HCT116 (cell line): ENCODE data around the gene SLBP. TPM values are rescaled to one million over a fixed set of nuclear protein-coding genes. Genes with fewer than 3 reads are reported as not detected.

ENCODE experiments used
- ATAC-seq: fragments of 200-7000 bp; cut with Tn5 transposase; 2 replicates; pipeline ENCODE4 v1.9.1; 2020; ENCODE audit warnings: mild to moderate bottlenecking, moderate library complexity
- BruUV-seq: library from RNA; stranded (reverse); fragments of 400-500 nt; replicated peaks from 2 replicates; lab custom pipeline; 2021; lab: Mats Ljungman, UMichigan
- CTCF ChIA-PET: fragments of 300-600 bp; sonication (Branson Sonifier 250); formaldehyde crosslinking; loops from one replicate; lab custom pipeline; 2021; ENCODE audit warnings: antibody characterized with exemption; lab: Charles Lee
- POLR2A ChIA-PET: fragments of 300-600, 350-600 bp; sonication (Branson Sonifier 250); formaldehyde crosslinking; loops from one replicate; lab custom pipeline; 2021; ENCODE audit warnings: antibody characterized with exemption; lab: Charles Lee
- RAD21 ChIA-PET, 2 experiments: fragments of 300-600 bp; sonication (Branson Sonifier 250); formaldehyde crosslinking; loops; one replicate each; lab custom pipeline; 2023; ENCODE audit warnings: low total read pairs in 2 of 2; ENCODE audit not compliant: uncharacterized antibody in 2 of 2, unreplicated experiment in 2 of 2, low non-redundant PET in 1 of 2; lab: Charles Lee
- DNase-seq: peaks from one replicate; pipeline ENCODE4 v3.0.0-alpha.2; 2010; ENCODE audit warnings: low read depth, low spot score
- H2AFZ ChIP-seq: fragments of 200-600 bp; shearing (Covaris generic), sonication (generic); 2 replicates; pipeline ENCODE4 v1.6.1; 2017; ENCODE audit warnings: low read depth, mixed run types, mixed read lengths, antibody characterized with exemption, low read length; ENCODE audit not compliant: poor library complexity, severe bottlenecking
- H3K27ac ChIP-seq: 2 replicates; pipeline ENCODE4 v1.5.1; 2012; ENCODE audit warnings: low read depth, low read length
- H3K27me3 ChIP-seq: fragments of 200-600 bp; sonication (generic); 2 replicates; pipeline ENCODE4 v1.6.1; 2016; ENCODE audit warnings: mixed run types, low read length, mixed read lengths; ENCODE audit not compliant: insufficient read depth
- H3K36me3 ChIP-seq, 2 experiments: fragments of 200-500 bp in 1 of 2; fragments of 200-600 bp in 1 of 2; sonication (Bioruptor generic) in 1 of 2; sonication (generic) in 1 of 2; 2 replicates each; pipeline versions ENCODE4 v1.5.1 to v1.6.1; 2014 to 2016; ENCODE audit warnings: low read length in 2 of 2, inconsistent platforms in 1 of 2, mixed read lengths in 1 of 2, mixed run types in 1 of 2; ENCODE audit not compliant: insufficient read depth in 2 of 2, control insufficient read depth in 1 of 2
- H3K4me1 ChIP-seq, 2 experiments: fragments of 200-600 bp in 1 of 2; sonication (generic) in 1 of 2; 2 replicates each; pipeline versions ENCODE4 v1.5.1 to v1.6.1; 2012 to 2017; ENCODE audit warnings: low read length in 2 of 2, inconsistent platforms in 1 of 2, mild to moderate bottlenecking in 1 of 2, mixed read lengths in 1 of 2, mixed run types in 1 of 2, moderate library complexity in 1 of 2; ENCODE audit not compliant: insufficient read depth in 2 of 2, control insufficient read depth in 1 of 2
- H3K4me2 ChIP-seq: fragments of 200-600 bp; sonication (generic); 2 replicates; pipeline ENCODE4 v1.6.1; 2017; ENCODE audit warnings: mixed run types, low read length, mixed read lengths
- H3K4me3 ChIP-seq, 2 experiments: fragments of 200-600 bp in 1 of 2; sonication (generic) in 1 of 2; replicated peaks in 1 of 2; 2 replicates each; pipeline ENCODE4 v1.5.1; 2011 to 2016; ENCODE audit warnings: low read length in 2 of 2, control low read depth in 1 of 2, low read depth in 1 of 2, mild to moderate bottlenecking in 1 of 2, mixed read lengths in 1 of 2, mixed run types in 1 of 2
- H3K79me2 ChIP-seq: fragments of 200-600 bp; sonication (generic); 2 replicates; pipeline ENCODE4 v1.6.1; 2017; ENCODE audit warnings: mild to moderate bottlenecking, mixed run types, low read length, moderate library complexity, mixed read lengths; ENCODE audit not compliant: insufficient read depth
- H3K9ac ChIP-seq: fragments of 200-600 bp; sonication (generic); 2 replicates; pipeline ENCODE4 v1.6.1; 2016; ENCODE audit warnings: low read length, mixed read lengths
- H3K9me2 ChIP-seq: fragments of 200-600 bp; sonication (generic), shearing (Covaris generic); 2 replicates; pipeline ENCODE4 v1.6.1; 2017; ENCODE audit warnings: mixed run types, mild to moderate bottlenecking, moderate library complexity; ENCODE audit not compliant: insufficient read depth
- H3K9me3 ChIP-seq, 2 experiments: fragments of 200-500 bp in 1 of 2; fragments of 200-600 bp in 1 of 2; sonication (Bioruptor generic) in 1 of 2; sonication (generic) in 1 of 2; 2 replicates each; pipeline ENCODE4 v1.6.1; 2014 to 2017; ENCODE audit warnings: low read length in 2 of 2, mixed read lengths in 2 of 2, inconsistent platforms in 1 of 2, low read depth in 1 of 2, mild to moderate bottlenecking in 1 of 2, mixed run types in 1 of 2, moderate library complexity in 1 of 2; ENCODE audit not compliant: control insufficient read depth in 1 of 2, insufficient read depth in 1 of 2
- H4K20me1 ChIP-seq: fragments of 200-600 bp; sonication (generic), shearing (Covaris generic); 2 replicates; pipeline ENCODE4 v1.6.1; 2017; ENCODE audit warnings: mixed run types, mild to moderate bottlenecking, moderate library complexity; ENCODE audit not compliant: insufficient read depth
- EZH2 ChIP-seq: fragments of 200-600 bp; sonication (generic); IDR thresholded peaks from 2 replicates; pipeline ENCODE4 v1.6.1; 2017; ENCODE audit warnings: antibody characterized with exemption, mixed run types
- SP1 ChIP-seq: IDR thresholded peaks from 2 replicates; pipeline ENCODE4 v1.6.1; 2012; ENCODE audit warnings: low read depth
- TCF7L2 ChIP-seq: IDR thresholded peaks from 2 replicates; pipeline ENCODE4 v1.7.0; 2011; ENCODE audit warnings: borderline replicate concordance, inconsistent platforms; ENCODE audit not compliant: insufficient read depth, insufficient read length; ENCODE audit errors: extremely low read depth
- ZFX ChIP-seq: fragments of 450-650 bp; IDR thresholded peaks from 2 replicates; pipeline ENCODE4 v1.6.1; 2017
- intact Hi-C: fragments of 100-400 bp; cut with micrococcal nuclease; formaldehyde crosslinking; loops from 2 replicates; pipeline ENCODE4 v1.10.0; 2022
- total RNA-seq: library from RNA; stranded (reverse); gene quantifications from one replicate; pipeline ENCODE4 v1.2.1, GENCODE V29; 2021; ENCODE audit not compliant: unreplicated experiment
- TF ChIP-seq, protein P1 (sequence below): IDR thresholded peaks from 2 replicates; pipeline ENCODE4 v1.6.1; 2012

The SLBP gene
- total RNA-seq, 1 experiment from 2014 or later, result 101 TPM

DNA sequence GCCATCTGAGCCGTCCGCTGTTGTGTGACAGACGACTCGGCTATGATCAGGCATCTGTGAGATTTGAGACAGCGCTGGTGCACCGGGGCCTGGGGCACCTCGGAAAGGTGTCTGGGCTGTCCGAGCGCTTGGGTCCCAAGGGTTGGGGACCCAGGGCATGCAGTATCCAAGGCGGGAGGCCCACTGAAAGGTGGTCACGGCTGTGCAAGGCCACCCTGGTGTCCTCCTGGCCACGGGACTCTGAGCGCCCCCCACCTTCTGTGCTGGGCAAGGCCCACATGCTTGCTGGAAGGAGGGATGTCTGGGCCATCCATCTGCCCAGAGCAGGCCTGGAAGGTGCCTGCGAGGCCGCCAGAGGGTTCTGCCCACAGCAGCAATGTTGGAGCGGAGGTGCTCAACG is 29.1 kb upstream of the SLBP start:
- Histone ChIP-seq H3K4me1 (peaks cover 0 to 10% of the 10 kb centered on the region in 2 experiments; a peak in 1 of 4 replicates), H3K9me2 (no peaks in the 10 kb centered on the region), H3K4me2 (no peak overlapping the region), H4K20me1 (no peaks in the 10 kb centered on the region), H3K27ac (no peak overlapping the region; the same call in 1 of the 2 replicates), H3K9ac (no peak overlapping the region), H2AFZ (no peak overlapping the region), H3K9me3 (peaks cover 18 to 20% of the 10 kb centered on the region in 2 experiments; a peak in 2 of 4 replicates), H3K27me3 (no peaks in the 10 kb centered on the region), H3K36me3 (peaks cover 18 to 61% of the 10 kb centered on the region in 2 experiments), H3K4me3 (no peak overlapping the region), H3K79me2 (no peaks in the 10 kb centered on the region; the same call in 1 of the 2 replicates)
- DNase-seq, result no peak
- CTCF ChIA-PET, result no interaction called here
- no peak for TF ChIP-seq SP1
- TF ChIP-seq ZFX, result no peak
- no peak for TF ChIP-seq TCF7L2
- TF ChIP-seq, protein P1, sequence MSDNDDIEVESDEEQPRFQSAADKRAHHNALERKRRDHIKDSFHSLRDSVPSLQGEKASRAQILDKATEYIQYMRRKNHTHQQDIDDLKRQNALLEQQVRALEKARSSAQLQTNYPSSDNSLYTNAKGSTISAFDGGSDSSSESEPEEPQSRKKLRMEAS, result no peak
- intact Hi-C loops, result no loop called here
- no peak for ATAC-seq
- no TSS peak for BruUV-seq
- RAD21 ChIA-PET, result no interaction called here
- POLR2A ChIA-PET, result no interaction called here

DNA sequence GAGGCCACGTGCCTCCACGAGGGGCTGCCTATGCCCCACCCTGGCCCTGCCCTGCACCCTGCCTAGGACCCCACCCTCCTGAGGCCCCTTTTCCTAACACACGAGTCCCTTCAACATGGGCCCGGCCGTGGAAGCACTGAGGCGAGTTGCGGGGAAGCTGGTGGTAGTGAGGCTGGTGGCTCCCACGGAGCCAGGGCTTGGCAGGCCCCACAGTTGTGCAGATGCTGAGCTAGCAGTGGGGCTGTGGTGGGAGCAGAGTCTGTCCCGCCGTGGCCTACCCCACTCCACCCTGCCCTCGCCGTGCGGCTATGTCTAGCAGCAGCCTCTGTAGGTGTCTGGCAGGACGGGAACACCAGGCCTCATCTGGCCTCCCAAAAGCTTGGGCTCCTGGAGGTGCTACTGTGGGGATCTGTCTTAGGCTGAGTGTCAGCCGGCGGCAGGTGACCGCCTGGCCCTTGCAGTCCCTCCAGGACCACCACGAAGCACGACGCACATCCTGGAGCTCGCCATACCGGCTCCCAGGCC is 28.0 kb upstream of the SLBP start:
- BruUV-seq, result no TSS peak
- H3K9me3 ChIP-seq, result peaks cover 18 to 20% of the 10 kb centered on the region in 2 experiments; a peak in 2 of 4 replicates
- H3K4me3 ChIP-seq, result no peak overlapping the region
- no peak overlapping the region for H3K27ac ChIP-seq
- ATAC-seq (no peak), DNase-seq (no peak)
- TF ChIP-seq EZH2, result no peak
- no peaks in the 10 kb centered on the region for H3K9me2 ChIP-seq
- ChIA-PET POLR2A (no interaction called here), CTCF (no interaction called here), RAD21 (no interaction called here)
- peaks cover 26 to 72% of the 10 kb centered on the region in 2 experiments for H3K36me3 ChIP-seq
- intact Hi-C loops, result no loop called here
- no peaks in the 10 kb centered on the region for H3K27me3 ChIP-seq
- no peaks in the 10 kb centered on the region for H4K20me1 ChIP-seq
- no peaks in the 10 kb centered on the region for H3K4me1 ChIP-seq
- no peak overlapping the region for H2AFZ ChIP-seq
- H3K9ac ChIP-seq, result no peak overlapping the region
- H3K4me2 ChIP-seq, result no peak overlapping the region
- H3K79me2 ChIP-seq, result peaks cover 2% of the 10 kb centered on the region; the same call in 1 of the 2 replicates
